B cell (primary cell): Measurements from ENCODE around the gene CBX3.

ENCODE experiments used
- CTCF ChIP-seq: fragments of 200-600 bp; IDR thresholded peaks from one replicate; pipeline ENCODE4 v1.8.0; 2022; ENCODE audit warnings: antibody characterized with exemption, mild to moderate bottlenecking
- EZH2 ChIP-seq: IDR thresholded peaks from 2 replicates; pipeline ENCODE4 v1.6.1; 2012; ENCODE audit warnings: borderline replicate concordance, low read depth, mild to moderate bottlenecking, moderate library complexity, low read length; ENCODE audit not compliant: insufficient read depth, poor library complexity, severe bottlenecking

- TF ChIP-seq CTCF (no peak), EZH2 (no peak)
Observed at GRCh38 chr7:26185131-26185843, 16.3 kb upstream of the CBX3 start.
